Measurements from ENCODE around the gene NOC2L.

The NOC2L gene

GRCh38 chr1:919271-919872 lies 39.7 kb downstream of the NOC2L start:
- TF ChIP-seq POLR2A (IDR thresholded peaks at IDR 0.05; ENCODE audit: low read depth, low read length) = no peak
- DNase-seq (ENCODE audit: insufficient read length, low spot score) (no peak), FAIRE-seq (no peak)

- no peak for TF ChIP-seq POU2F2 (IDR thresholded peaks at IDR 0.05; ENCODE audit: low read depth, low read length)
- no peak for TF ChIP-seq PAX5 (IDR thresholded peaks at IDR 0.05; ENCODE audit: insufficient read depth, low read length, severe bottlenecking)
- TF ChIP-seq POLR2A (IDR thresholded peaks at IDR 0.05; ENCODE audit: low read depth, low read length) = no peak
- TF ChIP-seq TAF1 (IDR thresholded peaks at IDR 0.05; ENCODE audit: low read depth, low read length) = no peak
- no peak for TF ChIP-seq POLR2AphosphoS5 (IDR thresholded peaks at IDR 0.05; ENCODE audit: low read depth, low read length)
- no peak for TF ChIP-seq SPI1 (IDR thresholded peaks at IDR 0.05; ENCODE audit: low read depth, low read length)
- FAIRE-seq (no peak), DNase-seq (ENCODE audit: insufficient read length, low spot score) (no peak)
These were observed 40.2 kb downstream of the NOC2L start for GRCh38 chr1:918843-919242.

- FAIRE-seq = no peak
- no peak for DNase-seq (ENCODE audit: insufficient read length, low spot score)
- TF ChIP-seq SPI1 (IDR thresholded peaks at IDR 0.05; ENCODE audit: low read depth, low read length) (no peak), POLR2A (IDR thresholded peaks at IDR 0.05; ENCODE audit: low read depth, low read length) (no peak), POU2F2 (IDR thresholded peaks at IDR 0.05; ENCODE audit: low read depth, low read length) (no peak), PAX5 (IDR thresholded peaks at IDR 0.05; ENCODE audit: insufficient read depth, low read length, severe bottlenecking) (no peak), TAF1 (IDR thresholded peaks at IDR 0.05; ENCODE audit: low read depth, low read length) (no peak), POLR2AphosphoS5 (IDR thresholded peaks at IDR 0.05; ENCODE audit: low read depth, low read length) (no peak)
These were observed 40.7 kb downstream of the NOC2L start for GRCh38 chr1:918353-918752.

GRCh38 chr1:917466-918091 lies 41.5 kb downstream of the NOC2L start:
- no peak for FAIRE-seq
- no peak for DNase-seq (ENCODE audit: insufficient read length, low spot score)

GRCh38 chr1:917076-917459 lies 42.0 kb downstream of the NOC2L start:
- no peak for TF ChIP-seq TAF1 (IDR thresholded peaks at IDR 0.05; ENCODE audit: low read depth, low read length)
- TF ChIP-seq PAX5 (IDR thresholded peaks at IDR 0.05; ENCODE audit: insufficient read depth, low read length, severe bottlenecking) = no peak
- TF ChIP-seq SPI1 (IDR thresholded peaks at IDR 0.05; ENCODE audit: low read depth, low read length) = no peak
- no peak for TF ChIP-seq POU2F2 (IDR thresholded peaks at IDR 0.05; ENCODE audit: low read depth, low read length)
- TF ChIP-seq POLR2A (IDR thresholded peaks at IDR 0.05; ENCODE audit: low read depth, low read length) = no peak
- TF ChIP-seq POLR2AphosphoS5 (IDR thresholded peaks at IDR 0.05; ENCODE audit: low read depth, low read length) = no peak
- no peak for DNase-seq (ENCODE audit: insufficient read length, low spot score)
- FAIRE-seq = no peak

More at GRCh38 chr1:917466-918091, 41.5 kb downstream of the NOC2L start:
- no peak for TF ChIP-seq POLR2AphosphoS5 (IDR thresholded peaks at IDR 0.05; ENCODE audit: low read depth, low read length)
- TF ChIP-seq PAX5 (IDR thresholded peaks at IDR 0.05; ENCODE audit: insufficient read depth, low read length, severe bottlenecking) = no peak
- no peak for TF ChIP-seq POLR2A (IDR thresholded peaks at IDR 0.05; ENCODE audit: low read depth, low read length)
- no peak for TF ChIP-seq TAF1 (IDR thresholded peaks at IDR 0.05; ENCODE audit: low read depth, low read length)

GRCh38 chr1:916173-917075 lies 42.6 kb downstream of the NOC2L start:
- no peak for TF ChIP-seq POLR2AphosphoS5 (IDR thresholded peaks at IDR 0.05; ENCODE audit: low read depth, low read length)
- no peak for TF ChIP-seq POLR2A (IDR thresholded peaks at IDR 0.05; ENCODE audit: low read depth, low read length)
- no peak for TF ChIP-seq PAX5 (IDR thresholded peaks at IDR 0.05; ENCODE audit: insufficient read depth, low read length, severe bottlenecking)
- no peak for TF ChIP-seq POU2F2 (IDR thresholded peaks at IDR 0.05; ENCODE audit: low read depth, low read length)
- TF ChIP-seq SPI1 (IDR thresholded peaks at IDR 0.05; ENCODE audit: low read depth, low read length) = no peak
- no peak for TF ChIP-seq TAF1 (IDR thresholded peaks at IDR 0.05; ENCODE audit: low read depth, low read length)
- DNase-seq (ENCODE audit: insufficient read length, low spot score) (no peak), FAIRE-seq (no peak)

GRCh38 chr1:915295-916172 lies 43.5 kb downstream of the NOC2L start:
- FAIRE-seq (no peak), DNase-seq (ENCODE audit: insufficient read length, low spot score) (no peak)
- no peak for TF ChIP-seq TAF1 (IDR thresholded peaks at IDR 0.05; ENCODE audit: low read depth, low read length)
- no peak for TF ChIP-seq POU2F2 (IDR thresholded peaks at IDR 0.05; ENCODE audit: low read depth, low read length)
- no peak for TF ChIP-seq POLR2AphosphoS5 (IDR thresholded peaks at IDR 0.05; ENCODE audit: low read depth, low read length)
- TF ChIP-seq POLR2A (IDR thresholded peaks at IDR 0.05; ENCODE audit: low read depth, low read length) = no peak
- no peak for TF ChIP-seq PAX5 (IDR thresholded peaks at IDR 0.05; ENCODE audit: insufficient read depth, low read length, severe bottlenecking)
- TF ChIP-seq SPI1 (IDR thresholded peaks at IDR 0.05; ENCODE audit: low read depth, low read length) = no peak

- no peak for DNase-seq (ENCODE audit: insufficient read length, low spot score)
- FAIRE-seq = no peak
- no peak for TF ChIP-seq SPI1 (IDR thresholded peaks at IDR 0.05; ENCODE audit: low read depth, low read length)
- no peak for TF ChIP-seq POLR2AphosphoS5 (IDR thresholded peaks at IDR 0.05; ENCODE audit: low read depth, low read length)
- TF ChIP-seq TAF1 (IDR thresholded peaks at IDR 0.05; ENCODE audit: low read depth, low read length) = no peak
- TF ChIP-seq PAX5 (IDR thresholded peaks at IDR 0.05; ENCODE audit: insufficient read depth, low read length, severe bottlenecking) = no peak
- TF ChIP-seq POLR2A (IDR thresholded peaks at IDR 0.05; ENCODE audit: low read depth, low read length) = no peak
- TF ChIP-seq POU2F2 (IDR thresholded peaks at IDR 0.05; ENCODE audit: low read depth, low read length) = no peak
These were observed 44.2 kb downstream of the NOC2L start for GRCh38 chr1:914891-915280.
